ENCODE measurements around the gene ORAI1. TPM values are rescaled to one million over a fixed set of nuclear protein-coding genes. Genes with fewer than 3 reads are reported as not detected.

ORAI1 gene
- total RNA-seq, 2 experiments from 2014 or later, result 39.7 to 42.3 TPM

GRCh38 chr12:121579981-121580868, 46.1 kb upstream of the ORAI1 start:
- TF ChIP-seq CTCF (IDR thresholded peaks at IDR 0.05), result no peak
- Mint-ChIP-seq H3K27me3 (no peaks in the 10 kb centered on the region), H3K4me3 (peak overlapping the region; percentile 98), H3K36me3 (ENCODE audit: low read depth) (peaks cover 14% of the 10 kb centered on the region), H3K4me1 (ENCODE audit: low read depth) (peaks cover 55% of the 10 kb centered on the region), H3K27ac (peak overlapping the region; percentile 98), H3K9me3 (no peaks in the 10 kb centered on the region)
- Histone ChIP-seq H3K9me3 (ENCODE audit: control insufficient read depth in 1 of 2, insufficient read depth in 1 of 2, low read length in 2 of 2) (no peaks in the 10 kb centered on the region), H3K4me1 (ENCODE audit: insufficient read depth, low read length) (peaks cover 52% of the 10 kb centered on the region), H3K27me3 (ENCODE audit: control insufficient read depth in 1 of 2, insufficient read depth in 2 of 2, low read length in 2 of 2) (no peaks in the 10 kb centered on the region), H3K4me3 (ENCODE audit: low read length) (peak overlapping the region; percentile 63), H3K36me3 (ENCODE audit: insufficient read depth, low read length) (peaks cover 10% of the 10 kb centered on the region), H3K27ac (ENCODE audit: low read depth in 1 of 2, low read length in 2 of 2) (peak overlapping the region; percentile 62 to 79)
- POLR2A ChIA-PET, result interaction anchor here (0.6 to 6.6 kb wide), 28 partner anchors 10 to 222 kb away, joined by 3 to 147 read pairs (median 4); partner anchors contain the start of genes MORN3, ORAI1 and SETD1B
- CTCF ChIA-PET, result interaction anchor here (0.6 to 4.8 kb wide), 9 partner anchors 11 to 91 kb away, joined by 3 to 20 read pairs (median 4); partner anchors contain the start of gene ORAI1
- peak; percentile 64 to 89 (median 78) for DNase-seq
- intact Hi-C loops (cut with DNase I, micrococcal nuclease), result loop anchor here (1.0 to 10.0 kb wide), 4 partner anchors 13 to 92 kb away; no protein-coding TSS in a partner anchor
- peak; percentile 64 for ATAC-seq (ENCODE audit: poor library complexity)

- POLR2A ChIA-PET, result interaction anchor here (0.6 to 6.6 kb wide), 14 partner anchors 9 to 221 kb away, joined by 3 to 147 read pairs (median 8); partner anchors contain the start of genes MORN3, ORAI1 and SETD1B
- peaks cover 6% of the 10 kb centered on the region for H3K36me3 Mint-ChIP-seq (ENCODE audit: low read depth)
- Histone ChIP-seq H3K27me3 (ENCODE audit: control insufficient read depth in 1 of 2, insufficient read depth in 2 of 2, low read length in 2 of 2) (no peaks in the 10 kb centered on the region), H3K4me1 (ENCODE audit: insufficient read depth, low read length) (peaks cover 55% of the 10 kb centered on the region), H3K4me3 (ENCODE audit: low read length) (peak within 1 kb of the TSS; percentile 63), H3K27ac (ENCODE audit: low read depth in 1 of 2, low read length in 2 of 2) (peak within 1 kb of the TSS; percentile 62 to 79), H3K9me3 (ENCODE audit: control insufficient read depth in 1 of 2, insufficient read depth in 1 of 2, low read length in 2 of 2) (no peaks in the 10 kb centered on the region), H3K36me3 (ENCODE audit: insufficient read depth, low read length) (peaks cover 1% of the 10 kb centered on the region)
- peaks cover 51% of the 10 kb centered on the region for H3K4me1 Mint-ChIP-seq (ENCODE audit: low read depth)
- H3K27ac Mint-ChIP-seq, result peak within 1 kb of the TSS; percentile 98
- H3K27me3 Mint-ChIP-seq, result no peaks in the 10 kb centered on the region
- DNase-seq, result peak in 9 of 14 experiments; percentile 22 to 67 (median 35)
- H3K4me3 Mint-ChIP-seq, result peak within 1 kb of the TSS; percentile 98
- CTCF ChIA-PET, result interaction anchor here (0.8 to 4.8 kb wide), 7 partner anchors 9 to 91 kb away, joined by 4 to 20 read pairs (median 5); partner anchors contain the start of gene ORAI1
- ATAC-seq (ENCODE audit: poor library complexity), result peak; percentile 39
- no peaks in the 10 kb centered on the region for H3K9me3 Mint-ChIP-seq
- no peak for TF ChIP-seq CTCF (IDR thresholded peaks at IDR 0.05)
- intact Hi-C loops (cut with DNase I, micrococcal nuclease), result loop anchor here (1.0 to 5.0 kb wide), 4 partner anchors 8 to 91 kb away; no protein-coding TSS in a partner anchor
Measured at GRCh38 chr12:121580959-121581685, 45.2 kb upstream of the ORAI1 start, which contains the start of gene KDM2B. TSS of gene KDM2B (minus strand) at chr12:121581023. CDS start at chr12:121580911, 112 bp downstream.

All from CD4-positive, alpha-beta T cell (primary cell).